K562 (cell line): ENCODE measurements around the gene CCDC7. TPM values are rescaled to one million over a fixed set of nuclear protein-coding genes. Genes with fewer than 3 reads are reported as not detected.

Source experiments
- CEBPG ChIP-seq, 3 experiments: fragments of 200-800 bp in 1 of 3; sonication (Bioruptor generic) in 1 of 3; sonication (generic) in 1 of 3; formaldehyde crosslinking in 1 of 3; IDR thresholded peaks in 2 of 3; conservative IDR thresholded peaks in 1 of 3; 2 replicates each; pipeline versions ENCODE4 v1.6.1 to v1.8.0; 2016 to 2022; ENCODE audit warnings: missing compliant biosample characterization in 2 of 3, missing genetic modification characterization in 2 of 3, mild to moderate bottlenecking in 1 of 3, missing genetic modification reagents in 1 of 3
- FOXA3 ChIP-seq, 2 experiments: fragments of 450-650 bp in 1 of 2; sonication (generic) in 1 of 2; formaldehyde crosslinking; IDR thresholded peaks in 1 of 2; conservative IDR thresholded peaks in 1 of 2; 2 replicates each; pipeline versions ENCODE4 v1.4.0 to v1.8.0; 2020 to 2022; ENCODE audit warnings: mild to moderate bottlenecking in 2 of 2, missing genetic modification reagents in 1 of 2
- MTA1 ChIP-seq: fragments of 450-650 bp; IDR thresholded peaks from 2 replicates; pipeline ENCODE4 v1.6.1; 2017; ENCODE audit warnings: borderline replicate concordance
- MTA2 ChIP-seq: fragments of 450-650 bp; IDR thresholded peaks from 2 replicates; pipeline ENCODE4 v1.6.1; 2016; ENCODE audit warnings: low read depth
- NCOA4 ChIP-seq: fragments of 450-650 bp; IDR thresholded peaks from 2 replicates; pipeline ENCODE4 v1.6.1; 2018; ENCODE audit warnings: mild to moderate bottlenecking; ENCODE audit not compliant: partially characterized antibody
- NFE2L1 ChIP-seq: fragments of 450-650 bp; IDR thresholded peaks from 2 replicates; pipeline ENCODE4 v1.6.1; 2016; ENCODE audit warnings: missing genetic modification characterization, low read depth, mild to moderate bottlenecking, missing compliant biosample characterization, moderate library complexity, borderline replicate concordance
- POLR2G ChIP-seq: fragments of 200-400 bp; formaldehyde crosslinking; IDR thresholded peaks from 2 replicates; pipeline ENCODE4 v1.6.1; 2017; ENCODE audit warnings: low read depth, mild to moderate bottlenecking, antibody characterized with exemption, low read length, moderate library complexity
- TOE1 ChIP-seq, 2 experiments: fragments of 450-650 bp in 1 of 2; sonication (generic) in 1 of 2; formaldehyde crosslinking in 1 of 2; IDR thresholded peaks; 2 replicates each; pipeline versions ENCODE4 v1.7.1 to v1.8.0; 2016 to 2022; ENCODE audit warnings: borderline replicate concordance in 2 of 2, mild to moderate bottlenecking in 2 of 2, antibody characterized with exemption in 1 of 2, inconsistent platforms in 1 of 2, low read depth in 1 of 2, missing genetic modification reagents in 1 of 2, moderate library complexity in 1 of 2
- XRCC5 ChIP-seq: fragments of 200-400 bp; formaldehyde crosslinking; IDR thresholded peaks from 2 replicates; pipeline ENCODE4 v1.6.1; 2017; ENCODE audit warnings: low read depth, mild to moderate bottlenecking, low read length
- ZNF121 ChIP-seq: sonication (generic); formaldehyde crosslinking; conservative IDR thresholded peaks from 2 replicates; pipeline ENCODE4 v1.8.0; 2022; ENCODE audit warnings: missing genetic modification reagents
- ZNF23 ChIP-seq: fragments of 250-450 bp; sonication (Bioruptor Pico); IDR thresholded peaks from 2 replicates; pipeline ENCODE4 v1.4.0; 2020; ENCODE audit warnings: mild to moderate bottlenecking
- ZZZ3 ChIP-seq: fragments of 450-650 bp; IDR thresholded peaks from 2 replicates; pipeline ENCODE4 v1.6.1; 2016; ENCODE audit warnings: antibody characterized with exemption, mild to moderate bottlenecking, moderate library complexity
- polyA plus RNA-seq, 8 experiments: library from polyadenylated mRNA; depleted of rRNA in 4 of 8; stranded (reverse) in 5 of 8; unstranded in 3 of 8; fragments of >200 nt; fragmentation: Nextera tagmentation in 2 of 8; fragmentation: Illumina TruSeq in 1 of 8; extraction: Ambion mirVana in 2 of 8; extraction: Trizol in 1 of 8; gene quantifications; 2 replicates each; pipeline versions ENCODE4 v1.2.1 to v1.2.3, GENCODE V29; 2011 to 2014; ENCODE audit warnings: inconsistent platforms in 1 of 8, missing spikeins in 1 of 8
- total RNA-seq, 7 experiments: library from RNA; depleted of rRNA in 6 of 7; stranded (reverse); fragments of >200 nt in 6 of 7; fragmentation: Illumina TruSeq in 2 of 7; extraction: Trizol in 2 of 7; gene quantifications; 2 replicates each; pipeline versions ENCODE4 v1.2.1 to v1.2.3, GENCODE V29; 2011 to 2021; ENCODE audit warnings: low replicate concordance in 1 of 7
- TF ChIP-seq, protein P1 (sequence below): fragments of 250-450 bp; sonication (Bioruptor Pico); IDR thresholded peaks from 2 replicates; pipeline ENCODE4 v1.9.0; 2021; ENCODE audit warnings: mild to moderate bottlenecking
- TF ChIP-seq, protein P2 (sequence below): sonication (generic); formaldehyde crosslinking; IDR thresholded peaks from 2 replicates; pipeline ENCODE4 v1.8.1; 2023; ENCODE audit warnings: mild to moderate bottlenecking, missing genetic modification reagents
- TF ChIP-seq, protein P3 (sequence below): sonication (generic); formaldehyde crosslinking; IDR thresholded peaks from 2 replicates; pipeline ENCODE4 v1.9.0; 2022; ENCODE audit warnings: mild to moderate bottlenecking, missing genetic modification reagents
- TF ChIP-seq, protein P4 (sequence below), 2 experiments: fragments of 450-650 bp in 1 of 2; sonication (generic) in 1 of 2; formaldehyde crosslinking in 1 of 2; IDR thresholded peaks; 2 replicates each; pipeline versions ENCODE4 v1.7.1 to v1.9.0; 2016 to 2022; ENCODE audit warnings: inconsistent platforms in 1 of 2, mild to moderate bottlenecking in 1 of 2, missing genetic modification reagents in 1 of 2

CCDC7 gene
- total and polyA plus RNA-seq, 9 of the 15 experiments (the other 6 are each of a cell fraction or from before 2014, with no cell fraction given), result 1.5 to 6.6 (median 2.7) TPM

DNA sequence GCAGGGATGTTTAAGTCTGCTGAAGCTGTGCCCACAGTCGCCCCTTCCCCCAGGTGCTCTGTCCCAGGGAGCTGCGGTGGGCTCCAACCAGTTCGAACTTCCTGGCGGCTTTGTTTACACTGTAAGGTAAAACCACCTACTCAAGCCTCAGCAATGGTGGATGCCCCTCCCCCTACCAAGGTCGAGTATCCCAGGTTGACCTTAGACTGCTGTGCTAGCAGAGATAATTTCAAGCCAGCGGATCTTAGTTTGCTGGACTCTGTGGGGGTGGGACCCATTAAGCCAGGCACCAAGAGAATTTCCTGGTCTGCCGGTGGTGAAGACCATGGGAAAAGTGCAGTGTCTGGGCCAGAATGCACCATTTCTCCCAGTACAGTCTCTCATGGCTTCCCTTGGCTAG, 56.0 kb downstream of the CCDC7 start (continued):
- TF ChIP-seq CEBPG (CRISPR knock-in tag; IDR thresholded peaks at IDR 0.05) (no peak), CEBPG (tag; conservative IDR thresholded peaks at IDR 0.05 in 1 of 2, IDR thresholded peaks at IDR 0.05 in 1 of 2) (no peak), ZZZ3 (no peak), FOXA3 (CRISPR knock-in tag; conservative IDR thresholded peaks at IDR 0.05 in 1 of 2, IDR thresholded peaks at IDR 0.05 in 1 of 2) (peak; percentile 55 to 97), NCOA4 (no peak), ZNF23 (no peak), POLR2G (no peak), MTA1 (no peak), MTA2 (peak; percentile 70), TOE1 (IDR thresholded peaks at IDR 0.05; ENCODE audit: borderline replicate concordance) (no peak), TOE1 (CRISPR knock-in tag; IDR thresholded peaks at IDR 0.05; ENCODE audit: borderline replicate concordance, low read depth) (no peak), XRCC5 (no peak), ZNF121 (CRISPR knock-in tag) (no peak), NFE2L1 (tag) (no peak)
- TF ChIP-seq, protein P1, sequence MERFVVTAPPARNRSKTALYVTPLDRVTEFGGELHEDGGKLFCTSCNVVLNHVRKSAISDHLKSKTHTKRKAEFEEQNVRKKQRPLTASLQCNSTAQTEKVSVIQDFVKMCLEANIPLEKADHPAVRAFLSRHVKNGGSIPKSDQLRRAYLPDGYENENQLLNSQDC (CRISPR knock-in tag), result no peak
- TF ChIP-seq, protein P2, sequence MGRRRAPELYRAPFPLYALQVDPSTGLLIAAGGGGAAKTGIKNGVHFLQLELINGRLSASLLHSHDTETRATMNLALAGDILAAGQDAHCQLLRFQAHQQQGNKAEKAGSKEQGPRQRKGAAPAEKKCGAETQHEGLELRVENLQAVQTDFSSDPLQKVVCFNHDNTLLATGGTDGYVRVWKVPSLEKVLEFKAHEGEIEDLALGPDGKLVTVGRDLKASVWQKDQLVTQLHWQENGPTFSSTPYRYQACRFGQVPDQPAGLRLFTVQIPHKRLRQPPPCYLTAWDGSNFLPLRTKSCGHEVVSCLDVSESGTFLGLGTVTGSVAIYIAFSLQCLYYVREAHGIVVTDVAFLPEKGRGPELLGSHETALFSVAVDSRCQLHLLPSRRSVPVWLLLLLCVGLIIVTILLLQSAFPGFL (CRISPR knock-in tag), result no peak
- TF ChIP-seq, protein P3, sequence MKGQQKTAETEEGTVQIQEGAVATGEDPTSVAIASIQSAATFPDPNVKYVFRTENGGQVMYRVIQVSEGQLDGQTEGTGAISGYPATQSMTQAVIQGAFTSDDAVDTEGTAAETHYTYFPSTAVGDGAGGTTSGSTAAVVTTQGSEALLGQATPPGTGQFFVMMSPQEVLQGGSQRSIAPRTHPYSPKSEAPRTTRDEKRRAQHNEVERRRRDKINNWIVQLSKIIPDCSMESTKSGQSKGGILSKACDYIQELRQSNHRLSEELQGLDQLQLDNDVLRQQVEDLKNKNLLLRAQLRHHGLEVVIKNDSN, result no peak
- TF ChIP-seq, protein P4, sequence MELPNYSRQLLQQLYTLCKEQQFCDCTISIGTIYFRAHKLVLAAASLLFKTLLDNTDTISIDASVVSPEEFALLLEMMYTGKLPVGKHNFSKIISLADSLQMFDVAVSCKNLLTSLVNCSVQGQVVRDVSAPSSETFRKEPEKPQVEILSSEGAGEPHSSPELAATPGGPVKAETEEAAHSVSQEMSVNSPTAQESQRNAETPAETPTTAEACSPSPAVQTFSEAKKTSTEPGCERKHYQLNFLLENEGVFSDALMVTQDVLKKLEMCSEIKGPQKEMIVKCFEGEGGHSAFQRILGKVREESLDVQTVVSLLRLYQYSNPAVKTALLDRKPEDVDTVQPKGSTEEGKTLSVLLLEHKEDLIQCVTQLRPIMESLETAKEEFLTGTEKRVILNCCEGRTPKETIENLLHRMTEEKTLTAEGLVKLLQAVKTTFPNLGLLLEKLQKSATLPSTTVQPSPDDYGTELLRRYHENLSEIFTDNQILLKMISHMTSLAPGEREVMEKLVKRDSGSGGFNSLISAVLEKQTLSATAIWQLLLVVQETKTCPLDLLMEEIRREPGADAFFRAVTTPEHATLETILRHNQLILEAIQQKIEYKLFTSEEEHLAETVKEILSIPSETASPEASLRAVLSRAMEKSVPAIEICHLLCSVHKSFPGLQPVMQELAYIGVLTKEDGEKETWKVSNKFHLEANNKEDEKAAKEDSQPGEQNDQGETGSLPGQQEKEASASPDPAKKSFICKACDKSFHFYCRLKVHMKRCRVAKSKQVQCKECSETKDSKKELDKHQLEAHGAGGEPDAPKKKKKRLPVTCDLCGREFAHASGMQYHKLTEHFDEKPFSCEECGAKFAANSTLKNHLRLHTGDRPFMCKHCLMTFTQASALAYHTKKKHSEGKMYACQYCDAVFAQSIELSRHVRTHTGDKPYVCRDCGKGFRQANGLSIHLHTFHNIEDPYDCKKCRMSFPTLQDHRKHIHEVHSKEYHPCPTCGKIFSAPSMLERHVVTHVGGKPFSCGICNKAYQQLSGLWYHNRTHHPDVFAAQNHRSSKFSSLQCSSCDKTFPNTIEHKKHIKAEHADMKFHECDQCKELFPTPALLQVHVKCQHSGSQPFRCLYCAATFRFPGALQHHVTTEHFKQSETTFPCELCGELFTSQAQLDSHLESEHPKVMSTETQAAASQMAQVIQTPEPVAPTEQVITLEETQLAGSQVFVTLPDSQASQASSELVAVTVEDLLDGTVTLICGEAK (IDR thresholded peaks at IDR 0.05), result peak; percentile 35; the same call in 1 of the 2 replicates
- TF ChIP-seq, protein P4 (CRISPR knock-in tag; IDR thresholded peaks at IDR 0.05), result no peak
